Amniotic epithelial cell (primary cell): Measurements from ENCODE around the gene MS4A4E.
"Not testable (repeated sequence)": the region's sequence is repeated elsewhere in the genome, so short reads cannot be mapped to it uniquely, and the experiment has no call there.

ENCODE experiments used
- DNase-seq: peaks from one replicate; pipeline ENCODE4 v3.0.0-alpha.2; 2010; ENCODE audit warnings: low read depth

The MS4A4E gene

DNA sequence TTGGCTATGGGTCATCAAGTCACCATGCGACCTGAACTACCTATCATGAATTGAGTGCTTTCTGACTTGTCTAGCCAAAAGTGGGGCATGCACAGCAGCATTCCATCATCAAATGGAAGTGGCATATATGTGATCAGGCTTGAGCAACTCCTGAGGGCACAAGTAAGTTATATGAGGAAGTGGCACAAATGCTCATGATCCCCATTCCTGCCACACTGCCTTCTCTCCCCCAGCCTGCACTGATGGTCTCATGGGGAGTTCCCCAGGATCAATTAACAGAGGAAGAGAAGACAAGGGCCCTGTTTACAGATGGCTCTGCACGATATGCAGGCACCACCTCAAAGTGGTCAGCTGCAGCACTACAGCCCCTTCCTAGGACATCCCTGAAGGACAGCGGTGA, 21.8 kb downstream of the MS4A4E start:
- DNase-seq = no peak

DNA sequence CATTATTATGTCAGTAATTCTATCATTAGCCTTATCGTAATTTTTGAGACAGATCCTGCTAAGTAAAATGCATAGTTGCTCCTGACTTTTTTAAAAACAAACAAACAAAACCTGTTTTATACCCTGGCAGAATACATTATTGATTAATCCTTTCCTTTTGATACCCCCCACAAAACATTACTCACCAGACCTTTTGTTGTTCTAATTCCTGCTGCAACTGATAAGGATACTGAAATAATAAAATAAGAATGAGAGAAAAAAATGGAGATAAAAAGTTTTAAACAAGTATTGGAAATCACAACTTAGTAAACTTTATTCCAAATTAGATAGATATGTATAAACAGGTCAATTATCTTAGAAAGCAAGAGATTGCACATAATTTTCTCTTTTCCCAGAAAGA, 28.6 kb downstream of the MS4A4E start:
- DNase-seq = no peak

DNA sequence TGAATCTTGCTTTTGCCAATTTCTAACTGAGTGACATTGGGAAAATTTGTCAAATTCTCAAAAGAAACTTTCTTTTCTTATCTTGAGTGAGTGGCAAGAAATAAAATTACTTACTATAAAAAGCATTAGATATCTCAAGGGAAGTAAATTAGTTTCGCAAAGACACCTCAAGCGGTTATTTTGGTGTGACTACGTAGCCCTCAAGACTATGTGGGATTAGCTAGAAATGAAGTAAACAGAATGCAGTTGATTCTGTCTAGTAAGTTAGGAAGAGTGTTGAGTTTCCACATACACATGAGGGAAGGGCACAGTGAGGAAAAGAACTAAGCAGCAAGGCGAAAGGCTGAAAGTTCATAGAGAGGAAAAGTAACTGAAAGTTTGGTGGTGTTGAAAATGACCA, 31.7 kb downstream of the MS4A4E start:
- DNase-seq = no peak

DNA sequence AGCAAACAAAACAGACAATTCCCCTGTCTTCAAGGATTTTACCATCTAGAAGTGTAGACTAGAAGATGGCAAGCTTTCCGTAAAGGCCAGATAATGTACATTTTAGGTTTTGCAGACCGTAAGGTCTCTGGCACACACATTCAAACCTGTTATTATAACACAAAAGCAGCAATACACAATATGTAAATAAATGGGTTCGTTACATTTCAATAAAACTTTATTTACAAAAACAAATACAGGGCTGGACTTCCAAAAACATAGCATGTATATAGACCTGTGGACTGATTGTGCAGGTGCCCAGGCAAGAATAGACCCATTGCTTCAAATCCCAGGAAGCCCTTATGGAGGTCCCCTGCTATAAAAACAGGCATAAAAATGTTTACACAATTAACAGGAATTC, 33.0 kb downstream of the MS4A4E start:
- DNase-seq = no peak

DNA sequence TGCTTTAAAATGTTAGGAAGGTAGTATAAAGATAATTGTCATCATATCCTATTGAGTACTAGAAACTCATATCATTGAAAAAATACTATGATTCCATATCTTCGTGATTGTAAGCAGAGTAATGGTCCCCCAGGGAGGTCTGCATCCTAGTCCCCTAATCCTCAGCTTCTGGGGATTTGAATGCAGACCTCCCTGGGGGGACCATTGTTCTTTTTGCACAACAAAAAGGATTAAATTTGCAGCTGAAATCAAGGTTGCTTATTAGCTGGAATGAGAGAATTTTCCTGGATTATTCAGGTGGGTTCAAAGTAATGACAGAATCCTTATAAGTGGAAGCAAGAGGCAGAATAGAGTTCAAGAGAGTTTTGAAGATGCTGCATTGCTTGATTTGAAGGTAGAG, 34.0 kb downstream of the MS4A4E start:
- no peak for DNase-seq

DNA sequence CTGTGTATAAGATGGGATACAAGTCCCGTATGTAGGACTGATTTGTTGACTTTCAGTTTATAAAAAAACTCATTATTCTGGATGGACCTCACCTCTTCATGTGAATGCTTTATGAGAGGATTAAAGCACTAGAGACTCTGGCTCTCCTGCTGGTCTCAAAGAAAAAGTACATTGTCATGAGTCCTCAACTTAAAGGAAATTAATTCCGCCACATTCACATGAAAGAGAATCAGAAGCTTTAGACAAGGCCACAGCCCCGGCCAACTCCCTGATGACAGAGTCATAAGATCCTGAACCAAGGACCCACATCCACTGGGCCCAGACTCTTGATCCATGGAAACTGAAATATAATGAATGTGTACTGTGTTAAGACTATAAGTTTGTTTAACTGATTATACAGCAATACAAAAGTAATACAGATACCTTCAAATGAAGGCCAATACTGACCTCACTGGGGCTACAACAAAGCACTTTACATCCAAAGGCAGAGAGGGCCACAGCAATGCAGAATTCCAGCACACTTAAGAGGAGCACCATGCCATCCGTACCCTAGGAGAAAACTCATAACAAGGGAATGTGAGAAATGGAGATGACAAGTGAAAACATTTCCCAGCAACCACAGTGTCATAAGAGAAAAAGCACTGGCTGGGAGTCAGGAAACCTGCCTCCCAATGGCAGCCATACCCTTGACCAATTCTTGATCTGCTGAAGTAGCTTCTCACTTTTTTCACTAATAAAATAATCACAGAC, 34.6 kb downstream of the MS4A4E start:
- no peak for DNase-seq

DNA sequence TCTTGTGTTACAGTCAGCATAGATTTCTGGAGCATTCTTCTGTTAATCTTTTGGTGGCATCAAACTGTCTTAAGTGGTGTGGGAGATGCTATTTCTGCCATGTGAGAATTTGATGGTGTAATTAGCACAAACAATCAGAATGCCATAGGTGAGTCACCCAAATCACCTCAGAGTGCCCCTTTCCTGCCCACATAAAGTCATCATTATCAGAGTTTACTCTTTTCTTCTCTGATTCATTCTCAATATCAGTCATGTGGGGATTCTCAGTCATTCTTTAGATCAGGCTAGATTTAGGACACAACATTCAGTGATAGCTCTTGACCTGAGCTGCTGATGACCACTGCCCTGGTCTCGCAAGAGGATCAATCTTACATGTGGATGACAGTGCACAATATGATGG, 36.3 kb downstream of the MS4A4E start:
- DNase-seq = no peak

DNA sequence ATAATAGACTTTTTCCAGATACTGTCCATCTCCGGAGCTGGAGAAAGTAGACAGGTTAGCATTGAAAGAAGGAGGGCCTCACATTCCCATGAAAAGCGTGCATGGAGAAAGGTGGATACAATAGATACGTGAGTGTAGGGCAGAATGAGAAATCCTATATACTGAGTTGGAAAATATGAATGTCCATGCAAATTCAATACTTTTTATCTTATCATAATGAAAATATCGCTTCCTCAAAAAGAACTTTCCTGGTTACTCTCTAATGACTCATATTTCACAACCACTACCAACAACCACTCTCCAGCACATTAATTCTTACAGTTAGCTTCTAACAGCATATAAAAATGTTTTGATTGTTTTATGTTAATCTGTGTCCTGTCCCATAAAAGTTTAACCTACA, 38.0 kb downstream of the MS4A4E start:
- DNase-seq = no peak

DNA sequence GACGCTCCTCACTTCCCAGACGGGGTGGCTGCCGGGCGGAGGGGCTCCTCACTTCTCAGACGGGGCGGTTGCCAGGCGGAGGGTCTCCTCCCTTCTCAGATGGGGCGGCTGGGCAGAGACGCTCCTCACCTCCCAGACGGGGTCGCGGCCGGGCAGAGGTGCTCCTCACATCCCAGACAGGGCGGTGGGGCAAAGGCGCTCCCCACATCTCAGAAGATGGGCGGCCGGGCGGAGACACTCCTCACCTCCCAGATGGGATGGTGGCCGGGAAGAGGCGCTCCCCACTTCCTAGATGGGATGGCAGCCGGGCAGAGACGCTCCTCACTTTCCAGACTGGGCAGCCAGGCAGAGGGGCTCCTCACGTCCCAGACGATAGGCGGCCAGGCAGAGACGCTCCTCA, 41.6 kb downstream of the MS4A4E start:
- DNase-seq = not testable (repeated sequence)

DNA sequence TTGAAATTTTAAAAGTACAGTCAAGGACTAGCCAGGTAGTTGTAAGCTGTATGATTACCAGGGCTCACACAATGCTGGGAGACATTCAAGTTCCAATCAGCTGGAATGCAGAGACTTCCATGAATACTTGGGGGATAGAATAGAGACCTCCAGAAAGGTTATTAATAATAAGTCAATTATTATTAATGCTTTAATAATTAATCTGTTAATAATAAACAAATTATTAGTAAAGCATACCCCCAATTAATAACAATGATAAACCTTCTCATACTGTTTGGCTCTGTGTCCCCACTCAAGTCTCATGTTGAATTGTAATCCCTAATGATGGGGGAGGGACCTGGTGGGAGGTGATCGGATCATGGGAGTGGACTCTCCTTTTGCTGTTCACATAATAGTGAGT, 45.5 kb downstream of the MS4A4E start:
- DNase-seq = no peak

DNA sequence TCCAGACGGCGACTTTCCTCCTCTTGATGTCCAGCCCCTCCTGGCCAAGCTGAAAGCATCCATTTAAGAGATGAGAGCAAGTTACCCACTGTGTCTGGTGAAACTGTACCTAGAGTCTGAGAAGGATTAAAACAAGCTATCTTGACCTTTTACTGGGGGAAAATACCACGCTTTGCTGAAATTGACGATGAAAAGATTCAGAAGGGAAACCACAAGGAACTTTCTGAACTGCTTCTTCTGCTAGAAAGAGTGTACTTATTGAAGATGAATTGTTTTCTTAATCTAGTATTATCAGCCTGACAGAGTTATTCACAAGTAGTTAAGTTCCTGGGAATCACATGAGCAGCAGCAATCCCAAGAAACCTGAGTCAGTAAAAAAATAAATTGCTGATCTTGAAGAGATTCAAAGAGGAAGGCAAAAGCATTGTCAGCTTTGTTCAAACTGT, 47.0 kb downstream of the MS4A4E start:
- peak; percentile 1 for DNase-seq

DNA sequence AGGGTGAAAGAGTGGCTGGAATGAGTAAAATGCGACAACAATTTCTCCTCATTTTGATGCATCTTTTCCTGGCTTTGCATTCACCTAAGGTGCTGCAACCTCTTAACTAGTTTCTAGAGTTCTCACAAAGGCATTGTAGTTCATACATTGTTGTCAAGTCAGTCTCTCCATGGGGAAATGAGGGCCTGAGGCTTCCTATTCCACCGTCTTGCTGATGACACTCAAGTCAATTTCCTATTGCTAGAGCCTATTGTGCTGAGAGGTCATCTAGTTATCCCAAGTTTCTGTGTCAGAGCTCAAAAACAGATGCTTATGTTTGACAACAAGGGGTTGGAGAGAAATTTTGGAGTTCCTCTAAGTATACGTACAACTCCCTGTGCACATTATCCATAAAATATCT, 48.4 kb downstream of the MS4A4E start:
- no peak for DNase-seq

DNA sequence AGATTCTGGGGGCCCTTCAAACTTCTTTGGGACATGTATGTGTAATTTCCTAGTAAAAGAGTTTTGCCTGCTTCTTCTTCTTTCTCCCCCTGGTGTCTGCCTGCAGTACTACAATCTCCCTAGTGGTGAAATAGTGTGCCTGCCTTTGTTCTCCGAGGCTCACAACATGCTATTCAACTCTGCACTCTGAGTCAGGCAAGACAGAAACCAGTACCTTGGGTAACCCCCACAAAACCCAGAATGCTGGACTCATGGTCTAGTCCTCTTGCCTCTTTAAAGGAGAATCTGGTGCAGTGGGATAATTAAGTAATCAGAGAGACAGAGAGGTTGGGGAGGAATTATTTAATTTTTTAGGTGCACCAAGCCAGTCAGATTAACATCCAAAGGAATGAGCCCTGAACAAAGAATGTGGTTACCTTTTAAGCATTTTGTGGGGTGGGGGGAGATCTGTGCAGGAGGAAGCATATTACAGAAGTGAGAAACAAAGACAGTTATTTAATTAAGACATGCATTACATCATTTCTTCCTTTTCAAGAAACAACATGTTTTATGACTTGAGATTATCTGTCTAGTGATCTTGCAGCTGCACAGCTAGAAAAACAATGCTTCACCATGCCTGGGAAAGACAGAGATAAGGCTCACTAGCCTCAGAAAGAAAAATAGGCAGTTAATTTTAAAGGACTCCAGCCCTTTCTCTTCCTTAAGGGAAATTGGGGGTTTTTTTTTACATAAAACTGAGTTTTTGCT, 49.1 kb downstream of the MS4A4E start:
- DNase-seq = peak; percentile 36

DNA sequence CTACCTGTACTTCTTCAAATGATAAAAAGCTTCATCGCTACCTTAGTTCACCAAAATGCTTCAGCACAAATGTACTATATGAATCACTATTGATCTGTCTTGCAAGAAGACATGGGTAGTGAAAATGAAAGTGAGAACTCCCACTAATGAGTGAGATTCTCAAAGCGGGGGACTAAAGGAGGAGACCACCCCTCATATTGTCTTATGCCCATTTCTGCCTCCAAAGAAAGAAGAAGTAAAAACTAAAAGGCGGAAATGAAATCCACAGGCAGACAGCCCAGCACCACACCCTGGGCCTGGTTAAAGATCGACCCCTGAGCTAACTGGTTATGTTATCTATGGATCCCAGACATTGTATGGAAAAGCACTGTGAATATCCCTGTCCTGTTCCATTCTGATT, 50.4 kb downstream of the MS4A4E start:
- not testable (repeated sequence) for DNase-seq

DNA sequence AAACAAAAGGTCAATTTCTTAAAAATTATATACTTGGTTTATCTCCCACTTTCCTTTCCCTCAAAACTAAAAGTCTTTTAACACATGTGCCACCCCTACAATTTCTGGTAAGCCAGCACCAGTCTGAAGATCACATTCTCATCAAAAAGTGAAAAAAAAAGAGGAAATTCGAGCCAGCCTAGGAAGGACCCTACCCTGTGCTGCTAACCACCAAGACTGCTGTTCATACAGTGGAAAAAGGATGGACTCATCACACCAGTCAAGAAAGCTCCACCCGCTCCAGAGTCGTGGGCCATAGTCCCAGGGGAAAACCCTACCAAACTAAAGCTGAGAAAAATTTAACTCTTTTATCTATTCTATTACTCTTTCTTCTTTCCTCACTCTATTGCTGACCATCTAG, 54.5 kb downstream of the MS4A4E start:
- not testable (repeated sequence) for DNase-seq

DNA sequence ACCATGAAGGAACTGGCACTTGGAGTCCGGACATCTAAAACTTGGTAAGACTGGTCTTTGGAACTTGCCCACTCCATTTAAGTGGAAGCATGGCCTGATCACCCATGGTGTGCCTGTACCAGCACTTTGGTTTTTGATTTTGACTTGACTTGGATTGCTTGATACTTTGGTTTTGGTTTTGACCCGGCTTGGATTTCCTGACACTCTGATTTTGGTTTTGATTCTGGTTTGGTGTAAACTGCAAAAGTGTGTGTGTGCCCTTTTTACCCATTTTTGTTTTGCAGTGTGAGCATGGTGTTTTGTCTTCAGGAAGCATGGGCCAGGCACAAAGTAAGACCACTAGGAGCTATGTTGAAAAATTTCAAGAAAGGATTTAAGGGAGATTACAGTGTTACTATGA, 56.8 kb downstream of the MS4A4E start:
- DNase-seq = not testable (repeated sequence)

DNA sequence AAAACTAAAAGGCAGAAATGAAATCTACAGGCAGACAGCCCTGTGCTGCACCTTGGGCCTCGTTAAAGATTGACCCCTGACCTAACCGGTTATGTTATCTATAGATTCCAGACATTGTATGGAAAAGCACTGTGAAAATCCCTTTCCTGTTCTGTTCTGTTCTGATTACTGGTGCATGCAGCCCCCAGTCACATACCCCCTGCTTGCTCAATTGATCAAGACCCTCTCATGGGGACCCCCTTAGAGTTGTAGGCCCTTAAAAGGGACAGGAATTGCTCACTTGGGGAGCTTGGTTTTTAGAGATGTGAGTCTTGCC, 57.5 kb downstream of the MS4A4E start:
- DNase-seq = not testable (repeated sequence)

DNA sequence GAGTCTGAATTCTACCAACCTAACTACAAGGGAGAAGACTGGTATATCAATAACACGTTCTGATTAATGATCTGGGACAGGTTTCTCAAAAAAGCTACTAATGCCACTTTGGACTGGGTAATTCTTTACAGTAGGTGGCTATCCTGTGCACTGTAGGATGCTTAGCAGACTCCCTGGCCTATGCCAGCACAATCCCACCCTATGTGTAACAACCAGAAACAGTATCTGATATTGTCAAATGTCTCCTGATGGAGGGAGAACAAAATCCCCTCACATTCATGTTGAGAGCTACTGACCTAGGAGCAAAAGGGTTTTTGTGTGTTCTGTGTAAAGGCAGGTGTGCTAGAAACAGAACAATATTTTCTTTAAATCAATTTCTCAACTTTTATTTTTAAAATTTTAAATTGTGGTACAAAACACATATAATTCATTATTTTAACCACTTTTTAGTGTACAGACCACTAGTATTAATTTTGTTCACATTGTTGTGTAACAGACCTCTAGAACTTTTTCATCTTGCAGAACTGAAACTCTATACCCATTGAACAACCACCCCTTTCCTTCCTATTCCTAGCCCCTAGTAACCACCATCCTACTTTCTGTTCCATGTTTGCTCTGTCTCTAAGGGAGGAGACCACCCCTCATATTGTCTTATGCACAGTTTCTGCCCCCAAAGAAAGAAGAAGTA, 58.0 kb downstream of the MS4A4E start:
- DNase-seq = no peak

DNA sequence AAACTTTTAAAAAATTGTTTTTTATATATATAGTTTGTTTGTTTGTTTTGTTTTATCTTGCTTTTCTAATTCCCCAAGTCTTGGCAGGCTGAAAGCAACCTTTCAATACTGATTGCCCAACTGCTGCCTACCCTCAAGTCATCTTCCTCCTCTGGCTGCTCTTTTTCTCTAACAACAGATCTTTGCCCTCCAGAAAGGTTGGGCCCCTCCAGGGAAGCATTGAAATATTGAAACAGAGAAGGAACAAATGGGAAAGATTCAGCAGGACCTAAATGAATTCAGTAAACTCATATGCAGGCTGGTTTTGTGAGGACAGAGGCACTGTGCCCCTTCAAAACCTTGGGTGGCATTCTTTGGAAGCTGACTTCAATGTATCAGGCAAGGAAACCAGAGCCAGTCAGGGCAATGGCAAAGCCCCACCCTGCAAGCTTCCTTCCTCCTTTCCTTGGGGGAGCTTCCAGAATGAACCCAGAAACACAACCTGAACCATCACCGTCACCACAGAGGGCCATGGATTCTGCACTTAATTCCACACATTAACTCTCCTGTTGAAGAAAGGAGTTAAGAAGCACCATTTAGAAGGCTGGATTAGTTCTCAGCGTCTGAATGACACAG, 59.2 kb downstream of the MS4A4E start:
- no peak for DNase-seq

DNA sequence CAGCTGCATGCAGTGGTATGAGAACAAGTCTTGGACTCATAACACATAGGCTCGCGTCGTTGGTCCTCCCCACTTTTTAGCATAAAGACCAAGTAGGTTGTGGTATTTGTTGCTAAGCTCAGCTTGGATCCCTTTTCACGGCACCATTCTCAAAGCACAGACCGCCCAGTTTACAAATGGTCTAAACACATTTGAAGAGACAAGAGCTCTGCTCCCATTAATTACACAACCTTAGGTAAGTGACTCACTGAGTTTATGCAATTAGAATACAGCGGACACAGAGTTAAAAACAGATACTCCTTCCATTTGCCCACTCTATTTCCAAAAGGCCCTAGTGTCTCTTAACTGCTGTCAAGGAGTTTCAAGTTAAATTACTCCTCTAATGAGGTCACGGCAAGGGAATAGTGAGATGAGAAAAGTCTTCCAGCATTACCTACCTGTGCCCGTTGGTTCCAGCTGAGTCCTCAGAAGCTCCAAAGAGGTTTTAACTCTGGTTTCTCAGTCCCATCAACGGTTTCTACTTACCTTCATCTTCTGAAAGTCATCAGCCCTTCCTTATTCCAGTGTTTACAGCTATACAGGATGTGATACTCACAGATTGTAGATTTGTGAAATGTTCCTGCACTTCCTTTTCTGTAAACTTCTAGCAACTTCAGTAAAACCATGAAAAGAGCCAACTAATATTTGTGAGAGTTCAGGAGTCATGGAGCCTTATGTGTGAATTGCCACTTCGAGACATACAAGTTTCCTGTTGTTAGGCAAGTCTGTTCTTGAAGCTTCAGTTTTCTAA, 60.2 kb downstream of the MS4A4E start, which contains the start of gene MS4A6A:
MS4A6A (minus strand) TSS at position 543 of the 790 bp plus-strand sequence. CDS start 1,356 bp downstream, outside the sequence.
- no peak for DNase-seq

DNA sequence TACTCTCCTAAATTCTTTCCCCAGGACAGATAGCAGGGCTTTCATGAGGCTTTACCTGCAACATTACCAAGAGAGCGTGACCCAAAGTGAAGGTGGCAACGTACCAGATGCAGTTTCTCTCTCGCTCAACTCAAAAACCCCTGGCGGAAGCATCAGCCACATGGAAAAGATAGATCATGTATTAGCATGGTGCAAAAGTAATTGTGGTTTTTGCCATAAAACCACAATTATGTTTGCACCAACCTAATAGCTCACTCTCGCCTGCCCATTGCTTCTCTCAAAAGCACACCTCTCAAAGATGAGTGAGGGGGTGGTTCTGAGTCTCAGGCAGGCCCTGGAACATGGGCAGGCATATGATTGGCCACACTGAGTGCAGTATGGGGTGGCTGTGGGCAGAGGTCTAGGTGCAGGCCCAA, 67.1 kb downstream of the MS4A4E start:
- no peak for DNase-seq

DNA sequence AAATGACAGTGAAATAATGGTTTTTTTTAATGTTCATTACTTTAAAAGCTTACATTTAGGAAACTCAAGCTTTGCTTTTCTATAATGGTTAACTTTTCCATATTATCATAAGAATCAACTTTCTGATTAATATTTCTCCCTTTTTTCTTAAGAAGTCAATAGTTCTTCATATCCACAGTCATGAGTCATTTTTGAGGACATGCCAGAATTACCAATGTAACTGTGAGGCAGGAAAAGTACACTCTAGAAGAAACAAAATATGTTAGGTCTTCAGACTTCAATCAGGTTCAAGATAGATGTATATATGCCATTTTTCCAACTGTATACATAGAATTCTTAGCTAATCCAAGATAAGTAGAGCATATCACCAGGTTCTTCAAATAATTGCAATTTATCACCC, 70.9 kb downstream of the MS4A4E start:
- DNase-seq = no peak
